ENCODE measurements around the gene NHS.

GRCh38 chrX:17499512-17499911 is 124.5 kb downstream of the NHS start:
- TF ChIP-seq CTCF (IDR thresholded peaks at IDR 0.05 in 2 of 3, conservative IDR thresholded peaks at IDR 0.05 in 1 of 3; ENCODE audit: borderline replicate concordance in 1 of 3, insufficient read depth in 1 of 3, low read depth in 2 of 3, low read length in 2 of 3), result no peak
- no peak for TF ChIP-seq POLR2A (IDR thresholded peaks at IDR 0.05; ENCODE audit: borderline replicate concordance, extremely low read depth, insufficient read depth, insufficient read length)
